ENCODE results near the gene EYA2.
A peak's percentile ranks its signal among the peaks of the same experiment; 100 is the strongest.

Gene EYA2

GRCh38 chr20:47021850-47022249 is 127.2 kb downstream of the EYA2 start:
- no peak for DNase-seq (ENCODE audit: low read depth)
- no peak overlapping the region for H3K4me3 ChIP-seq (ENCODE audit: control insufficient read depth, low read depth, low read length)

DNA sequence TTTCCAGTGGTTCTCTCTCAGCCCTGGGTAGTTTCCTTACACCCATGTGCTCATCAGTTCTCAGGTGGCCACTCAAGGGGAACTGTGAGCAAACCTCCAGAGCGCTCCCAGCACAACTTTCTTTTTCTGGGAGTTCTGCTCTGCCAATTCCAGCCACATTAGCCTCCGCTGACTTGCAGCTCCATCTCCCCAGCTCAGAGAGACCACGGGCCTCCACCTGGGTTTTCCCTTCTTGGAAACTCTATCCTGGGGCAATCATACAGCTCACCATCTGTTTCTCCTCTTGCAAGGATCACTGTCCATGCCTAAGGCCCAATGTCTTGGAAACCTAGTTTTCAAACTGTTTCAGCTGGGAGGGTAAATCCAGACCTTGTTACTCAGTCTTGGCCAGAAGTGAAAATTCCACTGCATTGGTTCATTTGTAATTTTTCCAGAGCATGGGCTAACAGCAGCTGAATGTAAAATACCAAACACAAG is 129.9 kb downstream of the EYA2 start:
- TF ChIP-seq CTCF (IDR thresholded peaks at IDR 0.05; ENCODE audit: control insufficient read depth, insufficient read depth, low read depth, low read length, missing control alignments): no peak
- no peak overlapping the region for H3K4me3 ChIP-seq (ENCODE audit: control insufficient read depth, low read depth, low read length)
- DNase-seq (ENCODE audit: low read depth): peak; percentile 32

More at GRCh38 chr20:47021850-47022249, 127.2 kb downstream of the EYA2 start:
- no peak for TF ChIP-seq CTCF (IDR thresholded peaks at IDR 0.05; ENCODE audit: control insufficient read depth, insufficient read depth, low read depth, low read length, missing control alignments)

DNA sequence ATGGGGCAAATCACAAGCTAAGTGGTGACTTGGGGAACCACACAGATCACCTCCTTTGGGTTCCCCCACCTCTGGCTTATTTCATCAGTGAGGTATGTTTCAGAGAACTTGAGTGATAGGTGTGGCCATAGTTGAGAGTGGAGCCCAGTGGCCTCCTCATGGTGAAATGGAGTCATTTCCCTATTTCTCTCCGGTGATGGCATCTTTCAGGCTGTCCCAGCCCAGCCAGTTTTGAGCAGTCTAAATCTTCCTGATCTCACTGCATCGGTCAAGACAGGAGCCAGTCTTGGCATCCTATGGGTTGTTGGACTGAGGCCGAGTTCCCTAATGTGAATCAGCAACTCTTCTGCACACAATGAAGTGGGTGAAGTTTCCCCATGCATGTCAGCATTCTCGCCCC is 132.4 kb downstream of the EYA2 start:
- no peak for TF ChIP-seq CTCF (IDR thresholded peaks at IDR 0.05; ENCODE audit: control insufficient read depth, insufficient read depth, low read depth, low read length, missing control alignments)
- H3K4me3 ChIP-seq (ENCODE audit: control insufficient read depth, low read depth, low read length): no peak overlapping the region
- no peak for DNase-seq (ENCODE audit: low read depth)

GRCh38 chr20:47027456-47027855 is 132.8 kb downstream of the EYA2 start:
- no peak overlapping the region for H3K4me3 ChIP-seq (ENCODE audit: control insufficient read depth, low read depth, low read length)
- no peak for TF ChIP-seq CTCF (IDR thresholded peaks at IDR 0.05; ENCODE audit: control insufficient read depth, insufficient read depth, low read depth, low read length, missing control alignments)
- DNase-seq (ENCODE audit: low read depth): no peak

GRCh38 chr20:47028487-47028886 is 133.8 kb downstream of the EYA2 start:
- TF ChIP-seq CTCF (IDR thresholded peaks at IDR 0.05; ENCODE audit: control insufficient read depth, insufficient read depth, low read depth, low read length, missing control alignments): no peak
- H3K4me3 ChIP-seq (ENCODE audit: control insufficient read depth, low read depth, low read length): no peak overlapping the region
- no peak for DNase-seq (ENCODE audit: low read depth)

DNA sequence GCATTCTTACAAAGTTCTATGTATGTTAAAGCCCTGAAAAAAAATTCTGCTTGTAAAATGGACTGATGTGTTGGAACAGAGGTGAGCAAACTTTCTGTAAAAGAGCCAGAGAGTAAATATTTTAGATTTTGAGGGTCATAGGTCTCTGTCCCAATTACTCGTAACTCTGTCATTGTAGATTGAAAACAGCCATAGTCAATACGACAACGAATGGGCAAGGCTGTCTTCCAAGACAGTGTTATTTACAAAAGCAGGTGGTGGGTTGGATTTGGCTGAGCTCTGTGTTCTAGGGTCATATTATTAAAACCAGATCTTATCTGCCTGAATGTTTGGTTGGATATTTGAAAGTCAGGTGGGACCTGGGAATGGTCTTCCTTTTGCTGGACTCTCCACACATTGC is 135.2 kb downstream of the EYA2 start:
- DNase-seq (ENCODE audit: low read depth): no peak
- H3K4me3 ChIP-seq (ENCODE audit: control insufficient read depth, low read depth, low read length): no peak overlapping the region
- TF ChIP-seq CTCF (IDR thresholded peaks at IDR 0.05; ENCODE audit: control insufficient read depth, insufficient read depth, low read depth, low read length, missing control alignments): no peak

DNA sequence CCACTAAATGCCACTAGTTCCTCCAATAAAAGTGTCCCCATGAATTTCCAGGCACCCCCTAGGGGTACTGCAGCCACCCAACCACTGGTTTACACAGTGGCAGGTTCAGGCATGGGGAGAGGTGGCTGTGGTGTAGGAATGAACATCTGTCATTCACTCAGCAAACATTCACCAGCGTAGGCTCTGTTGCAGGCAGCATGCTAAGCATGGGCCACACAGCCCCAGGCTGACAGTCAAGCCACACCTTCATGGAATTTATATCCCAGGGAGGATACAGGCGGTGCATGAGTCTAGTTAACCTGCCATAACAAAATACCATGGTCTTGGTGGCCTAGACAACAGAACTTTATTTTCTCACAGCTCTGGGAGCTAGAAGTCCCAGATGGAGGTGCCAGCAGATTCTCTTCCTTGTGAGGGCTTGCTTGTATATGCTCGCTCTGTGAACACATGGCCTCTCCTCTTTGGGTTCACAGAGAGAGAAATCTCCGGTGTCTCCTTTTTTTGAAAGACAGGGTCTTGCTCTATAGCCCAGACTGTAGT is 135.7 kb downstream of the EYA2 start:
- H3K4me3 ChIP-seq (ENCODE audit: control insufficient read depth, low read depth, low read length): no peak overlapping the region
- TF ChIP-seq CTCF (IDR thresholded peaks at IDR 0.05; ENCODE audit: control insufficient read depth, insufficient read depth, low read depth, low read length, missing control alignments): no peak
- no peak for DNase-seq (ENCODE audit: low read depth)
